ENCODE results near the gene LRGUK. TPM values are rescaled to one million over a fixed set of nuclear protein-coding genes. Genes with fewer than 3 reads are reported as not detected.

LRGUK gene
- total RNA-seq, 2 experiments from 2014 or later = 0.09 TPM; not detected in 1

GRCh38 chr7:134203186-134203889, 76.2 kb downstream of the LRGUK start:
- ChIA-PET POLR2A (no interaction called here), CTCF (no interaction called here)
- H3K27me3 Mint-ChIP-seq = no peaks in the 10 kb centered on the region
- no peak overlapping the region for H3K4me3 Mint-ChIP-seq
- no peak for ATAC-seq
- TF ChIP-seq CTCF (IDR thresholded peaks at IDR 0.05) = no peak
- intact Hi-C loops (cut with micrococcal nuclease) = no loop called here
- H3K27ac Mint-ChIP-seq = no peak overlapping the region
- no peaks in the 10 kb centered on the region for H3K4me1 Mint-ChIP-seq (ENCODE audit: low read depth)
- no peaks in the 10 kb centered on the region for H3K9me3 Mint-ChIP-seq
- DNase-seq = no peak
- H3K36me3 Mint-ChIP-seq (ENCODE audit: low read depth) = no peaks in the 10 kb centered on the region

GRCh38 chr7:134209322-134210015, 82.3 kb downstream of the LRGUK start:
- no peak overlapping the region for H3K27ac Mint-ChIP-seq
- H3K4me1 Mint-ChIP-seq (ENCODE audit: low read depth) = no peaks in the 10 kb centered on the region
- no peaks in the 10 kb centered on the region for H3K9me3 Mint-ChIP-seq
- H3K36me3 Mint-ChIP-seq (ENCODE audit: low read depth) = no peaks in the 10 kb centered on the region
- POLR2A ChIA-PET = no interaction called here
- H3K27me3 Mint-ChIP-seq = peaks cover 7% of the 10 kb centered on the region
- TF ChIP-seq CTCF (IDR thresholded peaks at IDR 0.05) = no peak
- ATAC-seq = no peak
- H3K4me3 Mint-ChIP-seq = no peak overlapping the region
- CTCF ChIA-PET = no interaction called here
- intact Hi-C loops (cut with micrococcal nuclease) = no loop called here
- DNase-seq = no peak

GRCh38 chr7:134210227-134210626, 83.1 kb downstream of the LRGUK start:
- no peaks in the 10 kb centered on the region for H3K4me1 Mint-ChIP-seq (ENCODE audit: low read depth)
- DNase-seq = no peak
- no peaks in the 10 kb centered on the region for H3K36me3 Mint-ChIP-seq (ENCODE audit: low read depth)
- ChIA-PET CTCF (no interaction called here), POLR2A (interaction anchor here (0.7 kb wide), 2 partner anchors 112 to 1633 kb away, joined by 3 read pairs; no protein-coding TSS in a partner anchor)
- TF ChIP-seq CTCF (IDR thresholded peaks at IDR 0.05) = no peak
- peaks cover 7% of the 10 kb centered on the region for H3K27me3 Mint-ChIP-seq
- no peaks in the 10 kb centered on the region for H3K9me3 Mint-ChIP-seq
- ATAC-seq = no peak
- H3K4me3 Mint-ChIP-seq = no peak overlapping the region
- intact Hi-C loops (cut with micrococcal nuclease) = no loop called here
- no peak overlapping the region for H3K27ac Mint-ChIP-seq

- Mint-ChIP-seq H3K27me3 (peaks cover 7% of the 10 kb centered on the region), H3K27ac (no peak overlapping the region), H3K36me3 (ENCODE audit: low read depth) (no peaks in the 10 kb centered on the region), H3K9me3 (no peaks in the 10 kb centered on the region), H3K4me3 (no peak overlapping the region), H3K4me1 (ENCODE audit: low read depth) (no peaks in the 10 kb centered on the region)
- DNase-seq (no peak), ATAC-seq (no peak)
- CTCF ChIA-PET = interaction anchor here (0.5 kb wide), 1 partner anchor 139 kb away, joined by 3 read pairs; no protein-coding TSS in a partner anchor
- intact Hi-C loops (cut with micrococcal nuclease) = no loop called here
- no peak for TF ChIP-seq CTCF (IDR thresholded peaks at IDR 0.05)
- POLR2A ChIA-PET = interaction anchor here (0.7 kb wide), 2 partner anchors 111 to 1634 kb away, joined by 3 read pairs; no protein-coding TSS in a partner anchor
Observed at GRCh38 chr7:134210976-134211663, 84.0 kb downstream of the LRGUK start.

- POLR2A ChIA-PET = no interaction called here
- Mint-ChIP-seq H3K36me3 (ENCODE audit: low read depth) (no peaks in the 10 kb centered on the region), H3K9me3 (no peaks in the 10 kb centered on the region), H3K27me3 (peaks cover 7% of the 10 kb centered on the region), H3K4me3 (no peak overlapping the region), H3K4me1 (ENCODE audit: low read depth) (no peaks in the 10 kb centered on the region), H3K27ac (no peak overlapping the region)
- no peak for TF ChIP-seq CTCF (IDR thresholded peaks at IDR 0.05)
- CTCF ChIA-PET = no interaction called here
- ATAC-seq (no peak), DNase-seq (no peak)
- intact Hi-C loops (cut with micrococcal nuclease) = no loop called here
Observed at GRCh38 chr7:134211817-134212216, 84.7 kb downstream of the LRGUK start.
